ENCODE measurements around the gene GMPPB.

Gene GMPPB

DNA sequence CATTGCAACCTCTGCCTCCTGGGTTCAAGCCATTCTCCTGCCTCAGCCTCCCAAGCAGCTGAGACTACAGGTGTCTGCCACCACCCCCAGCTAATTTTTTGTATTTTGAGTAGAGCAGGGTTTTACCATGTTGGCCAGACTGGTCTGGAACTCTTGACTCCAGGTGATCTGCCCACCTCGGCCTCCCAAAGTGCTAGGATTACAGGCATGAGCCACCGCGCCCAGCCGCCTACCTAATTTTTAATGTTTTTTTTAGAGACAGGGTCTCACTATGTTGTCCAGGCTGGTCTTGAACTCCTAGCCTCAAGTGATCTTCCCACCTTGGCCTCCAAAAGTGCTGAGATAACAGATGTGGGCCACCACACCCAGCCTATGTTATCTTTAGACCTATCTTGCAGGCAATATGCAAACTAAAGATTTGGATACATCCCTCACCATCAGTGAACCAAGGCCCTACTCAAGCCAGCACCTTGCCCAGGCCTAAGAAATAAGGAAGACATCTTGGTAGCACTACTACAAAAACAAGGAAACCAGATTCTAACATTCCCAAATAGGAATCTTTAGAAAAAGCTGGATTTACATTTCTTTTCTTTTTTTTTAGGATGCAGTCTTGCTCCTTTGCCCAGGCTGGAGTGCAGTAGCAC, 6.3 kb upstream of the GMPPB start:
- DNase-seq (ENCODE audit: low read depth) = no peak

- no peak for DNase-seq (ENCODE audit: low read depth)
Observed at GRCh38 chr3:49727924-49728361, 4.2 kb upstream of the GMPPB start.

GRCh38 chr3:49727154-49727923, 3.6 kb upstream of the GMPPB start:
- no peak for DNase-seq (ENCODE audit: low read depth)

DNA sequence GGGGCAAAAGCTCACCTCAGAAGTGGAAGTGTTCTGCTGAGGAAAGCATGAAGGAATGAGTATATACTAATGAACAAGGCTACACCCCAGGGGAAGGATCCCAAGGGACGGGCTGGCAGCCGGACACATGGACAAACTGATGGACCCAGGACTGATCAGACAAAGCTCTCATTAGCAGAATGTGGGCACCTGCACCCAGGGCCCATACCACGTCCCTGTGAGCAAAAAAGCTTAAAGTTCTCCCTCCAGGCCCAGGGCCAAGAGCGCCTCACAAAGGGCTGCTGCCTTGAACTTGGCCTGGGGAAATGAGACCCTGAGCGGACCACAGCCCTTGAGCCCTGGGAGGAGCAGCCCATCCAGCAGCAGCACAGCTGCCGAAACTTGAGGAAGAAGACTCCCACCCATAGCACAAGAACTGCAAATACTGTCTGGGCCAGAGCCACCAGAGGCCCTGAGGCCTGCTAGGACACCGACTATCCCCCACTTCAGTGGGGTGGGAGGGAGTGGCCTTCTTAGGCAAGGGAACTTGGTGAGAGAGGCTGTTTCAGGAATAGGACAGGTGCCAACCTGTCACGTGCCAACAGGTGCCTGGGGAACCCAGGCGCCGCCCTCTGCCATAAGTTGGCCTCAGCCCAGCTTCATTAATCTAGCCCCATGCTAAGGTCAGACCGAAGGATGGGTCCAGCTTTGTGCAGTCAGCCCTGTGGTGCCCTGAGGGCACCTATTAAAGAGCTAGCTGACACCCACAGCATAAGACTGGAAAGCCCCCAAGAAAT, 2.3 kb upstream of the GMPPB start:
- no peak for DNase-seq (ENCODE audit: low read depth)

DNA sequence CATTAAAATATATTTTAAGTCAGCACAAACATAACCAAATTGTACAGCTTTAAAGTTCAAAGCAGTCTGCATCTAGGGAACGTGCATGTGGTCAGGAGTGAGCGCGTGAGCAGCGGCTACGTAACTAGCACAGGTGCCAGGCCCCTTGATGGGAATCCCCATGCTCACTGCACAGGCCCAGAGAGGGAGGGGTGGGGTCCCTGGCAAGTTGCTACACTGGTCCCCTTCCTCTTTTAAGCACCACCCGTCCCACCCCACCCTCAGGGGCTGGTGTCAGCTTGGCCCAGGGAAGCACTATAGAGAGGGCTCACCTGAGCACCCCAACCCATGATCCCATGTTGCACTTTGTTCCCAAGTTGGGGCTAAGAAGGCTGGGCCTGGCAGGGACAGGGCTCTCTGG, 835 bp upstream of the GMPPB start:
- DNase-seq (ENCODE audit: low read depth) = no peak

DNA sequence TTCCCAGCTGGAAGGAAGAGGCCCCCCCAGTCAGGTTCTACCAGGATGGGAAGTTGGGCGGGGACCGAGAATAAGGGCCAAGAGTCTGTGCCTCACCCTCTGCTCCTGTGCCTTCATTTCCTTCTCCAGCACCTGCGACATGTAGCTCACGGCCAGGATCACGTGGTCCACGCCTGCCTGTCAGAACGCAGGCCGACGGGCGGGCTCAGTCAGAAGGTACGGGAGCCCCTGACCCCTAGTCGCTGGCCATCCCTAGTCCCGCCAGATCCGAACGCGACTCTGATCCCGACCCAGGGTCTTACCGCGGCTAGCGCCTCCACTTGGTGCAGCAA, 489 bp downstream of the GMPPB start:
- DNase-seq (ENCODE audit: low read depth) = peak; percentile 39

GRCh38 chr3:49722896-49723295, 855 bp downstream of the GMPPB start:
- DNase-seq (ENCODE audit: low read depth) = no peak

DNA sequence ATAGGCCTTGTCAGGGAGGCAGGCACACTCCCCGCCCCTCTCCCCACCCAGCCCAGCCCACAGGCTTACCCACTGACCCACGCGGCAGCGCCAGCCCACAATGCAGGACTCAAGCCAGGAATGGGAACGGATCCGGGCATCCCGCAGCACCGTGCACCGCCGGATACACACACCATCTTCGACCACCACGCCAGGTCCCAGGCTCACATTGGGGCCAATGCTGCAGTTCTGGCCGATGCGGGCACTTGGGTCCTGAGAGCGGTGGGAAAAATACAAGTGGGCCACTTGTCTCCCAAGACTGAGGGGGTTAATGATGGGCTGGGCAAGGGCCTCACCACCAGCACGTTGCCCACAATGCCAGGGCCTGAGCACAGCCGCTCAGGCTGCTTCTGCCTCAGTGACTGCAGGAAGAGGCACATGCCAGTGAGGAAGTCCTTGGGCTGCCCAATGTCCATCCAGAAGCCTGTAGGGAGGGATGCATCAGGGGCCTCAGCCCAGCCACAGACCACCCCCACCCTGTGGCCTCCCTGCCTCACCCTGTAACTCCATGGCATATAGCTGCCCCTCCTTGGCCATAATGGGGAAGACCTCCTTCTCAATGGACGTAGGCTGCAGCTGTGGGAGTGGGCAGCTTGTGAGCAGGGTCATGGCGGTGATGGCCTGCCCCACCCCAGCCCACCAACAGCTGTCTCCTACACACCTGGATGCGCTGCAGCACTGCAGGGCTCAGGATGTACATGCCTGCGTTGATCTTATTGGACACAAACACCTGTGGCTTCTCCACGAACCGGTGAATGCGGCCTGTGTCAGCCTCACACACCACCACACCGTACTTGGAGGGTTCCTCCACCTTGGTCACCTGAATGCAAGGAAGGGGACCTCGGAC, 1.6 kb downstream of the GMPPB start:
- no peak for DNase-seq (ENCODE audit: low read depth)

DNA sequence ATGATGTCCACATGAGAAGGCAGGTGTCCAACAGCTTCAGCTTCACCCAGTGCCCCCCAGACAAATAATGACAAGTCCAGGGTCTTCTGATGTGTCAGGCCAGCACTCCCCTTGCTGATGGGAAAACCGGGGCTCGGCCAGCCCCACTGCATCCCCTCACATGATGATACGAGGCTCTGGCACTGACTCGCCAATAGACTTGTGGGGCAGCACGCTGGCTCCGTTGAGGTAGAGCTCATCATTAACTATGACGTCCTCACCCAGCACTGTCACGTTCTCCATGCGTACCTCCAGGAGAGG, 2.2 kb downstream of the GMPPB start:
- no peak for DNase-seq (ENCODE audit: low read depth)

- DNase-seq (ENCODE audit: low read depth) = no peak
Observed at GRCh38 chr3:49720855-49721595, 2.7 kb downstream of the GMPPB start.

- DNase-seq (ENCODE audit: low read depth) = peak; percentile 87
Observed at GRCh38 chr3:49719214-49719884, 4.4 kb downstream of the GMPPB start, which contains the start of gene AMIGO3. AMIGO3 (minus strand) TSS chr3:49719684; CDS start chr3:49719465, 219 bp downstream.

GRCh38 chr3:49718858-49719213, 4.9 kb downstream of the GMPPB start:
- DNase-seq (ENCODE audit: low read depth) = no peak

GRCh38 chr3:49717959-49718857, 5.5 kb downstream of the GMPPB start:
- no peak for DNase-seq (ENCODE audit: low read depth)

GRCh38 chr3:49717211-49717958, 6.4 kb downstream of the GMPPB start:
- DNase-seq (ENCODE audit: low read depth) = no peak

DNA sequence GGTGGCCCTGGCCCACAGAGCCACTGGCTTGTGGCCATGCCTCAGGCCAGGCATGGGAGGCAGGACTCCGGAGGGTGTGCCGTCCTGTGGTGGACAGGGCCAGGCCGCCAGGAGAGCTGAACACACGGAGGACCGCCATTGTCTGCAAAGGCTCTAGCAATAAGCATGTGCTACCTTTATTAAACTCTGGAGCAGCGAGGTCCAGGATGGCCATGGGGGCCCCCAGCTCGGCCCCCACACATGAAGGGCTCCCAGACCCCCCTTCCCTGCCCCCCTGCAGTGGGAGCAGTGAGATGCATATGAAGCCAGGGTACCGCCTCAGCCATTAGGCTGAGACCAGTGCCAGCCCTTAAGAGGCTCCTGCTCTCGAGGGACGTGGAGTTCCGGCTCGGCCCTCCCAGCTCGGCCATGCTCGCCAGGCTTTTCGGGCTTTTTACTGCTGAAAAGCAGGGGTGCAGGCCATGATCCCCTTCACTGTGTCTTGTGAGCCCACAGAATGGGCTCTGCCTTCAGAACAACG, 7.0 kb downstream of the GMPPB start:
- no peak for DNase-seq (ENCODE audit: low read depth)

DNA sequence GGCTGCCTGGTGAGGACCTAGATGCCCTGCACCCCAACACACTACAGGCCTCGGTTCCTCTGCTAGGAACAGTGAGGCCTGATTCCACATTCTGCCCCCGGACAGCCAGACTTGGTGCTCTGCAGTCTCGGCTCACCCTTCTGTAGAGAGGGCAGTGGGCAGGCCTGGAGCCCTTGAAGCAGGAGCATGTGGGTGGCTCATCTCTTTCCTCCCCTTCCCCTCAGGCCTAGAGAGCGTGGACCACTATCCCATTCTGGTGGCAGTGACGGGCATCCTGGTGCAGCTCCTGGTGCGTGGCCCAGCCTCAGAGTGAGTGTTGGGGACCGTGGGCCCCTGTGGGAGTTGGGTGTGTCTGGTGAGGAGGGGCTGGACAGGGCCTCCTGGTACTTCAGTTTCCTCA, 7.6 kb downstream of the GMPPB start:
- no peak for DNase-seq (ENCODE audit: low read depth)

DNA sequence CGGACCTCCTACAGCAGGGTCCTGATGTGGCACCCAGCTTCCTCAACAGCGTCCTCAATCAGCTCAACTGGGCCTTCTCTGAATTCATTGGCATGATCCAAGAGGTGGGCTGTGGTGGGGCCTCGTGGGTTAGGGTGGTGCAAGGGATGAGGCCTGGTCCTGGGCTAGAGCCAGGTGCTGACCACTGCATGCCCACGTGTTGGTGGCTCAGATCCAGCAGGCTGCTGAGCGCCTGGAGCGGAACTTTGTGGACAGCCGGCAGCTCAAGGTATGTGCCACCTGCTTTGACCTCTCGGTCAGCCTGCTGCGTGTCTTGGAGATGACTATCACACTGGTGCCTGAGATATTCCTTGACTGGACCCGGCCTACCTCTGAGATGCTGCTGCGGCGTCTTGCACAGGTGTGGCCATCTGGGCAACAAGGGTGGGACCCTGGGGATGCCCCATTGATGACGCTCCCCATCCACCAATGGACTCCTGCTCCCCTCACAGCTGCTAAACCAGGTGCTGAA, 8.1 kb downstream of the GMPPB start:
- no peak for DNase-seq (ENCODE audit: low read depth)

GRCh38 chr3:49714728-49715550, 8.8 kb downstream of the GMPPB start:
- no peak for DNase-seq (ENCODE audit: low read depth)
